ENCODE results near the gene NCBP3.

NCBP3 gene

GRCh38 chr17:3873862-3874261, 27.8 kb upstream of the NCBP3 start:
- no peaks in the 10 kb centered on the region for H3K79me2 ChIP-seq (ENCODE audit: control insufficient read depth, insufficient read depth, low read length, poor library complexity)
- no peak overlapping the region for H3K23ac ChIP-seq (ENCODE audit: low read length)
- WGBS (ENCODE audit: extremely low coverage, insufficient coverage, insufficient read length): no CpG with 5 or more reads among the region's 10 CpGs
- no peak overlapping the region for H4K8ac ChIP-seq (ENCODE audit: low read depth, low read length)
- no peak overlapping the region for H3K27ac ChIP-seq (ENCODE audit: low read depth, low read length)
- no peak overlapping the region for H4K91ac ChIP-seq (ENCODE audit: low read depth, low read length)
- H3K18ac ChIP-seq (ENCODE audit: low read length): no peak overlapping the region
- no peak overlapping the region for H3K14ac ChIP-seq (ENCODE audit: low read length)
- no peak overlapping the region for H3K4me3 ChIP-seq (ENCODE audit: low read depth, low read length)
- H3K4me2 ChIP-seq (ENCODE audit: low read length): no peak overlapping the region
- no peaks in the 10 kb centered on the region for H3K4me1 ChIP-seq (ENCODE audit: control insufficient read depth in 1 of 2, insufficient read depth in 2 of 2, low read length in 2 of 2)
- H3K9ac ChIP-seq (ENCODE audit: low read length): no peak overlapping the region
- peaks cover 4% of the 10 kb centered on the region for H3K9me3 ChIP-seq (ENCODE audit: insufficient read depth, low read depth, low read length)
- no peak overlapping the region for H2BK120ac ChIP-seq (ENCODE audit: insufficient read depth, low read length, poor library complexity)
- H3K27me3 ChIP-seq (ENCODE audit: insufficient read depth, low read length): no peaks in the 10 kb centered on the region
- H2AK5ac ChIP-seq (ENCODE audit: low read length): no peak overlapping the region
- no peak overlapping the region for H4K12ac ChIP-seq (ENCODE audit: low read depth, low read length)
- H2BK12ac ChIP-seq (ENCODE audit: low read length): no peak overlapping the region
- no peak overlapping the region for H2BK5ac ChIP-seq (ENCODE audit: low read depth, low read length, poor library complexity)
- no peak overlapping the region for H3K4ac ChIP-seq (ENCODE audit: low read depth, low read length)
- H2AFZ ChIP-seq (ENCODE audit: insufficient read depth, low read length, poor library complexity): no peak overlapping the region
- no peaks in the 10 kb centered on the region for H3K36me3 ChIP-seq (ENCODE audit: control insufficient read depth in 1 of 2, insufficient read depth in 2 of 2, low read length in 2 of 2)
- H3K79me1 ChIP-seq (ENCODE audit: low read length): no peaks in the 10 kb centered on the region
- no peak for DNase-seq

GRCh38 chr17:3870871-3871306, 24.8 kb upstream of the NCBP3 start:
- no peak overlapping the region for H3K4me2 ChIP-seq (ENCODE audit: low read length)
- H3K4me1 ChIP-seq (ENCODE audit: control insufficient read depth in 1 of 2, insufficient read depth in 2 of 2, low read length in 2 of 2): no peaks in the 10 kb centered on the region
- no peak overlapping the region for H3K4me3 ChIP-seq (ENCODE audit: low read depth, low read length)
- H4K12ac ChIP-seq (ENCODE audit: low read depth, low read length): no peak overlapping the region
- no CpG with 5 or more reads among the region's 11 CpGs for WGBS (ENCODE audit: extremely low coverage, insufficient coverage, insufficient read length)
- H3K23ac ChIP-seq (ENCODE audit: low read length): no peak overlapping the region
- H2AFZ ChIP-seq (ENCODE audit: insufficient read depth, low read length, poor library complexity): no peak overlapping the region
- no peak overlapping the region for H3K14ac ChIP-seq (ENCODE audit: low read length)
- H3K4ac ChIP-seq (ENCODE audit: low read depth, low read length): no peak overlapping the region
- no peak for DNase-seq
- no peak overlapping the region for H2AK5ac ChIP-seq (ENCODE audit: low read length)
- H3K9ac ChIP-seq (ENCODE audit: low read length): no peak overlapping the region
- no peaks in the 10 kb centered on the region for H3K36me3 ChIP-seq (ENCODE audit: control insufficient read depth in 1 of 2, insufficient read depth in 2 of 2, low read length in 2 of 2)
- no peak overlapping the region for H3K18ac ChIP-seq (ENCODE audit: low read length)
- no peak overlapping the region for H2BK120ac ChIP-seq (ENCODE audit: insufficient read depth, low read length, poor library complexity)
- H3K79me2 ChIP-seq (ENCODE audit: control insufficient read depth, insufficient read depth, low read length, poor library complexity): no peaks in the 10 kb centered on the region
- no peak overlapping the region for H2BK5ac ChIP-seq (ENCODE audit: low read depth, low read length, poor library complexity)
- no peak overlapping the region for H2BK12ac ChIP-seq (ENCODE audit: low read length)
- H3K79me1 ChIP-seq (ENCODE audit: low read length): no peaks in the 10 kb centered on the region
- H3K27ac ChIP-seq (ENCODE audit: low read depth, low read length): no peak overlapping the region
- peaks cover 4% of the 10 kb centered on the region for H3K9me3 ChIP-seq (ENCODE audit: insufficient read depth, low read depth, low read length)
- H3K27me3 ChIP-seq (ENCODE audit: insufficient read depth, low read length): no peaks in the 10 kb centered on the region
- H4K8ac ChIP-seq (ENCODE audit: low read depth, low read length): no peak overlapping the region
- H4K91ac ChIP-seq (ENCODE audit: low read depth, low read length): no peak overlapping the region

GRCh38 chr17:3867606-3868005, 21.6 kb upstream of the NCBP3 start:
- Histone ChIP-seq H3K9ac (ENCODE audit: low read length) (no peak overlapping the region), H3K79me2 (ENCODE audit: control insufficient read depth, insufficient read depth, low read length, poor library complexity) (no peaks in the 10 kb centered on the region), H3K36me3 (ENCODE audit: control insufficient read depth in 1 of 2, insufficient read depth in 2 of 2, low read length in 2 of 2) (no peaks in the 10 kb centered on the region), H3K4me2 (ENCODE audit: low read length) (no peak overlapping the region), H3K4ac (ENCODE audit: low read depth, low read length) (no peak overlapping the region), H2BK120ac (ENCODE audit: insufficient read depth, low read length, poor library complexity) (no peak overlapping the region), H3K4me1 (ENCODE audit: control insufficient read depth in 1 of 2, insufficient read depth in 2 of 2, low read length in 2 of 2) (no peaks in the 10 kb centered on the region), H3K14ac (ENCODE audit: low read length) (no peak overlapping the region), H3K79me1 (ENCODE audit: low read length) (no peaks in the 10 kb centered on the region), H3K27ac (ENCODE audit: low read depth, low read length) (no peak overlapping the region), H2AFZ (ENCODE audit: insufficient read depth, low read length, poor library complexity) (no peak overlapping the region), H3K27me3 (ENCODE audit: insufficient read depth, low read length) (no peaks in the 10 kb centered on the region), H2BK12ac (ENCODE audit: low read length) (no peak overlapping the region), H2BK5ac (ENCODE audit: low read depth, low read length, poor library complexity) (no peak overlapping the region), H4K8ac (ENCODE audit: low read depth, low read length) (no peak overlapping the region), H3K23ac (ENCODE audit: low read length) (no peak overlapping the region), H4K91ac (ENCODE audit: low read depth, low read length) (no peak overlapping the region), H3K18ac (ENCODE audit: low read length) (no peak overlapping the region), H3K4me3 (ENCODE audit: low read depth, low read length) (no peak overlapping the region), H4K12ac (ENCODE audit: low read depth, low read length) (no peak overlapping the region), H2AK5ac (ENCODE audit: low read length) (no peak overlapping the region), H3K9me3 (ENCODE audit: insufficient read depth, low read depth, low read length) (no peaks in the 10 kb centered on the region)
- no peak for DNase-seq
- no CpG with 5 or more reads among the region's 11 CpGs for WGBS (ENCODE audit: extremely low coverage, insufficient coverage, insufficient read length)

GRCh38 chr17:3867106-3867505, 21.1 kb upstream of the NCBP3 start:
- no peak overlapping the region for H3K4me2 ChIP-seq (ENCODE audit: low read length)
- no peak overlapping the region for H4K12ac ChIP-seq (ENCODE audit: low read depth, low read length)
- H3K27me3 ChIP-seq (ENCODE audit: insufficient read depth, low read length): no peaks in the 10 kb centered on the region
- H4K91ac ChIP-seq (ENCODE audit: low read depth, low read length): no peak overlapping the region
- DNase-seq: no peak
- H3K79me2 ChIP-seq (ENCODE audit: control insufficient read depth, insufficient read depth, low read length, poor library complexity): no peaks in the 10 kb centered on the region
- no peak overlapping the region for H3K23ac ChIP-seq (ENCODE audit: low read length)
- H4K8ac ChIP-seq (ENCODE audit: low read depth, low read length): no peak overlapping the region
- no peaks in the 10 kb centered on the region for H3K79me1 ChIP-seq (ENCODE audit: low read length)
- H3K4me3 ChIP-seq (ENCODE audit: low read depth, low read length): no peak overlapping the region
- no peak overlapping the region for H2BK120ac ChIP-seq (ENCODE audit: insufficient read depth, low read length, poor library complexity)
- H3K36me3 ChIP-seq (ENCODE audit: control insufficient read depth in 1 of 2, insufficient read depth in 2 of 2, low read length in 2 of 2): no peaks in the 10 kb centered on the region
- H3K4ac ChIP-seq (ENCODE audit: low read depth, low read length): no peak overlapping the region
- H3K9ac ChIP-seq (ENCODE audit: low read length): no peak overlapping the region
- no peak overlapping the region for H3K27ac ChIP-seq (ENCODE audit: low read depth, low read length)
- H3K14ac ChIP-seq (ENCODE audit: low read length): no peak overlapping the region
- H3K4me1 ChIP-seq (ENCODE audit: control insufficient read depth in 1 of 2, insufficient read depth in 2 of 2, low read length in 2 of 2): no peaks in the 10 kb centered on the region
- H2AFZ ChIP-seq (ENCODE audit: insufficient read depth, low read length, poor library complexity): no peak overlapping the region
- H3K18ac ChIP-seq (ENCODE audit: low read length): no peak overlapping the region
- no peaks in the 10 kb centered on the region for H3K9me3 ChIP-seq (ENCODE audit: insufficient read depth, low read depth, low read length)
- H2BK5ac ChIP-seq (ENCODE audit: low read depth, low read length, poor library complexity): no peak overlapping the region
- no peak overlapping the region for H2AK5ac ChIP-seq (ENCODE audit: low read length)
- WGBS (ENCODE audit: extremely low coverage, insufficient coverage, insufficient read length): no CpG with 5 or more reads among the region's 17 CpGs
- H2BK12ac ChIP-seq (ENCODE audit: low read length): no peak overlapping the region
